ENCODE measurements around the gene AFMID.
"Not testable (repeated sequence)": the region's sequence is repeated elsewhere in the genome, so short reads cannot be mapped to it uniquely, and the experiment has no call there.

AFMID gene

DNA sequence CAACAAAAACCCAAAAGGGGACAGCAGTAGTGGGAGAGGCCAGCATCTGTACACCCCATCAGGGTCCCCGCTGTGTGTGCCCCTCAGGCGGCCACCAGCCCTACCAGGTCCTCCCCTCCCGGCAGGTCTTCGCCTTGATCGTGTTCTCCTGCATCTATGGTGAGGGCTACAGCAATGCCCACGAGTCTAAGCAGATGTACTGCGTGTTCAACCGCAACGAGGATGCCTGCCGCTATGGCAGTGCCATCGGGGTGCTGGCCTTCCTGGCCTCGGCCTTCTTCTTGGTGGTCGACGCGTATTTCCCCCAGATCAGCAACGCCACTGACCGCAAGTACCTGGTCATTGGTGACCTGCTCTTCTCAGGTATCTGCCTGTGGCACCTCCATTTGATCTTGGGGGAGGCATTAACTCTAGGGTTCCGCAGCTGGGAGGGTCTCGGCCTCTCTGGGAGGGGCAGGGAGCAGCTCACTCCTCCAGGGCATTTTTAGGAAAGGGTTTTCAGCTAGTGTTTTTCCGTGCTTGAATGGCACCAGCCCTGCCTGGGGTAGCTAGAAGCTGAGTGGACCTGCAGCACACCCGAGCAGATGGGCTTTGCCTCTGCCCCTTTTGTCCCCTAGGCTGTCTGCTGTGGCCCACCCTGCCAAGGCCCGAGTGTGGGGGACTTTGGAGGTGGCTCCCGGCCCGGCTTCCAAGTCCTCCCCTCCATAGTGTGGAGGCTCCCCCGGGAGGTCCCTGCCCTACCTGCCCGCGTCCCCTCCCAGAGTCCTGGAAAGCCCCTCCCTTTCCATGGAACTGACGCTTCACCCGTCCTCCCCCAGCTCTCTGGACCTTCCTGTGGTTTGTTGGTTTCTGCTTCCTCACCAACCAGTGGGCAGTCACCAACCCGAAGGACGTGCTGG is 16.2 kb upstream of the AFMID start:
- TF ChIP-seq, protein P1, sequence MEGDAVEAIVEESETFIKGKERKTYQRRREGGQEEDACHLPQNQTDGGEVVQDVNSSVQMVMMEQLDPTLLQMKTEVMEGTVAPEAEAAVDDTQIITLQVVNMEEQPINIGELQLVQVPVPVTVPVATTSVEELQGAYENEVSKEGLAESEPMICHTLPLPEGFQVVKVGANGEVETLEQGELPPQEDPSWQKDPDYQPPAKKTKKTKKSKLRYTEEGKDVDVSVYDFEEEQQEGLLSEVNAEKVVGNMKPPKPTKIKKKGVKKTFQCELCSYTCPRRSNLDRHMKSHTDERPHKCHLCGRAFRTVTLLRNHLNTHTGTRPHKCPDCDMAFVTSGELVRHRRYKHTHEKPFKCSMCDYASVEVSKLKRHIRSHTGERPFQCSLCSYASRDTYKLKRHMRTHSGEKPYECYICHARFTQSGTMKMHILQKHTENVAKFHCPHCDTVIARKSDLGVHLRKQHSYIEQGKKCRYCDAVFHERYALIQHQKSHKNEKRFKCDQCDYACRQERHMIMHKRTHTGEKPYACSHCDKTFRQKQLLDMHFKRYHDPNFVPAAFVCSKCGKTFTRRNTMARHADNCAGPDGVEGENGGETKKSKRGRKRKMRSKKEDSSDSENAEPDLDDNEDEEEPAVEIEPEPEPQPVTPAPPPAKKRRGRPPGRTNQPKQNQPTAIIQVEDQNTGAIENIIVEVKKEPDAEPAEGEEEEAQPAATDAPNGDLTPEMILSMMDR (IDR thresholded peaks at IDR 0.05; ENCODE audit: insufficient read depth, low read depth, low read length, missing control alignments): no peak
- no peak for DNase-seq (ENCODE audit: low read depth)
- peak overlapping the region; percentile 40 for H3K4me3 ChIP-seq (ENCODE audit: low read depth, low read length)

DNA sequence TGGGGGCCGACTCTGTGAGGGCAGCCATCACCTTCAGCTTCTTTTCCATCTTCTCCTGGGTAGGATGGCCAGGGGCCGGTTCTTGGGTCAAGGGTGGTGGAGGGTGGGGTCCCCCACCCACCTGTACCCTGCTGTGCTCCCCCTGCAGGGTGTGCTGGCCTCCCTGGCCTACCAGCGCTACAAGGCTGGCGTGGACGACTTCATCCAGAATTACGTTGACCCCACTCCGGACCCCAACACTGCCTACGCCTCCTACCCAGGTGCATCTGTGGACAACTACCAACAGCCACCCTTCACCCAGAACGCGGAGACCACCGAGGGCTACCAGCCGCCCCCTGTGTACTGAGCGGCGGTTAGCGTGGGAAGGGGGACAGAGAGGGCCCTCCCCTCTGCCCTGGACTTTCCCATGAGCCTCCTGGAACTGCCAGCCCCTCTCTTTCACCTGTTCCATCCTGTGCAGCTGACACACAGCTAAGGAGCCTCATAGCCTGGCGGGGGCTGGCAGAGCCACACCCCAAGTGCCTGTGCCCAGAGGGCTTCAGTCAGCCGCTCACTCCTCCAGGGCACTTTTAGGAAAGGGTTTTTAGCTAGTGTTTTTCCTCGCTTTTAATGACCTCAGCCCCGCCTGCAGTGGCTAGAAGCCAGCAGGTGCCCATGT is 15.4 kb upstream of the AFMID start:
- peak overlapping the region; percentile 40 for H3K4me3 ChIP-seq (ENCODE audit: low read depth, low read length)

DNA sequence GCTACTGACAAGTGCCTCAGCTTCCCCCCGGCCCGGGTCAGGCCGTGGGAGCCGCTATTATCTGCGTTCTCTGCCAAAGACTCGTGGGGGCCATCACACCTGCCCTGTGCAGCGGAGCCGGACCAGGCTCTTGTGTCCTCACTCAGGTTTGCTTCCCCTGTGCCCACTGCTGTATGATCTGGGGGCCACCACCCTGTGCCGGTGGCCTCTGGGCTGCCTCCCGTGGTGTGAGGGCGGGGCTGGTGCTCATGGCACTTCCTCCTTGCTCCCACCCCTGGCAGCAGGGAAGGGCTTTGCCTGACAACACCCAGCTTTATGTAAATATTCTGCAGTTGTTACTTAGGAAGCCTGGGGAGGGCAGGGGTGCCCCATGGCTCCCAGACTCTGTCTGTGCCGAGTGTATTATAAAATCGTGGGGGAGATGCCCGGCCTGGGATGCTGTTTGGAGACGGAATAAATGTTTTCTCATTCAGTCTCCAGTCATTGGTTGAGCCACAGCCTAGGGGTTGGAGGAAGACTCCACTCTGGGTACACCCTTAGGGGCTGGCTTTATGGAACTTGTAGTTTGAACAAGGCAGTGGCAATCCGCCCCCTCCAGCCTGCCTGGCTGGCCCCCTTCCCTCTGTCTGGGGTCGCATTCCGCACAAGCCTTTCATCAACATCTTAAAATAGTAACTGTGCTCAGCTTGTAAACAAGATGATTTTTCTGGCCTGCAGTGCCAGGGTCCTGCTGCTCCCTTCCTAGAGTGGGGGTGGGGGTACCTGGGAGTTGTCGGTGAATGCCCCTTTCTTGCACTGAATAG is 14.7 kb upstream of the AFMID start:
- DNase-seq (ENCODE audit: low read depth): peak; percentile 40
- peak overlapping the region; percentile 40 for H3K4me3 ChIP-seq (ENCODE audit: low read depth, low read length)
- TF ChIP-seq, protein P1 (IDR thresholded peaks at IDR 0.05; ENCODE audit: insufficient read depth, low read depth, low read length, missing control alignments): no peak

More for the DNA sequence above, 15.4 kb upstream of the AFMID start:
- not testable (repeated sequence) for DNase-seq (ENCODE audit: low read depth)

DNA sequence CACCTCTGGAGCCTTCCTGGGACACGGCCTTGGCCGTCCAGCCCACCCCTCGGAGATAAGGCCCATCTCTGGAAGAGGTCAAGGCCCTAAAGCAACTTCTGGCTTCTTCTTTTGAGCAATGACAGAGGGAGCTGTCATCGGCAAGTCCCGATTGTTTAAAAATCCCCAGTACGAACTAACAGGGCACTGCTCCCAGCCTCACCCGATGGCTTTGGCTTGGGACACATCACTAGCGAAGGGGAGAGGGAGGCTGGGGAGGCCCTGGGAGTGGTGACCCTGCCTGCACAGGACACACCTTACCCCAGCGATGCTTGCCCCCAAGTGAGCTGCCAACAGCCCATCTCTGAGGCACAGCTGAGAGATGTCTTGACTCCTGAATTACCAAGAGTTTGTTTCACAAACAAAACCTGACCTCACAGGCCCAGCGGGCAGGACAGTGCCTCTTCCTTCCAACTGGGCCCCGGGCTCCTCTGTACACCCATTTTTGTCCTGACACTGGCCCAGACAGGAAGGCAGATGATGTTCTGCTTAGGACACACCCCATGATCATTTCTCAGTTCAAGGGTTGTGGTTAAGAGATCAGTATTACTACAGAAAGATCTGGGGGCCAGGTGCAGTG is 14.0 kb upstream of the AFMID start:
- TF ChIP-seq, protein P1 (IDR thresholded peaks at IDR 0.05; ENCODE audit: insufficient read depth, low read depth, low read length, missing control alignments): no peak
- peak overlapping the region; percentile 40 for H3K4me3 ChIP-seq (ENCODE audit: low read depth, low read length)
- peak; percentile 93 for DNase-seq (ENCODE audit: low read depth)

DNA sequence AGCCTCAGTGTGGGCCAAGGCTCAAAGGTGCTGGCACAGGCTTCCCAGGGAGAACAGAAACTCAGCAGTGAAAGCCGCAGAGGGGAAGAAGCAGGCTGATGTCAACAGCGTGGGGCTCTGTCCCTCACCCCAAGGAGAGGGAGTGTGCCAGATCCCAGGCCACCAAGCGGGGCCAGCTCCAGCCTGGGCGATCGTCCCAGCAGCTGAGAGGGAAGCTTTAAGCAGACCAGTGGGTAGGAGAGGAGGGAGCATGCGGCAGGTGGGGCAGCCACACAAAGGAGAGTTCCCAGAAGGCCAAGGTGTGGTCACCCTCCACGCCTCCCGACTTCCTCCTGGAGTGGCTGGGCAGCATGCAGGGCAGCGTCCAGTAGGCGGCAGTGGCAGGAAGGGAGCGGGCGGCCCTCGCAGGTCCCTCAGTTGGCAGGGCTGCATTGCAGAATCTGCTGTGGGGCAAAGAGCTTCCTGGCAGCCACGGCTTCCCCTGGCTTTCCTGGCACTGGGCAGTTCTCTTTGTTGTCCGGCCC is 12.8 kb upstream of the AFMID start:
- TF ChIP-seq, protein P1 (IDR thresholded peaks at IDR 0.05; ENCODE audit: insufficient read depth, low read depth, low read length, missing control alignments): no peak
- H3K4me3 ChIP-seq (ENCODE audit: low read depth, low read length): no peak overlapping the region; the same call in 1 of the 2 replicates
- peak; percentile 51 for DNase-seq (ENCODE audit: low read depth)

DNA sequence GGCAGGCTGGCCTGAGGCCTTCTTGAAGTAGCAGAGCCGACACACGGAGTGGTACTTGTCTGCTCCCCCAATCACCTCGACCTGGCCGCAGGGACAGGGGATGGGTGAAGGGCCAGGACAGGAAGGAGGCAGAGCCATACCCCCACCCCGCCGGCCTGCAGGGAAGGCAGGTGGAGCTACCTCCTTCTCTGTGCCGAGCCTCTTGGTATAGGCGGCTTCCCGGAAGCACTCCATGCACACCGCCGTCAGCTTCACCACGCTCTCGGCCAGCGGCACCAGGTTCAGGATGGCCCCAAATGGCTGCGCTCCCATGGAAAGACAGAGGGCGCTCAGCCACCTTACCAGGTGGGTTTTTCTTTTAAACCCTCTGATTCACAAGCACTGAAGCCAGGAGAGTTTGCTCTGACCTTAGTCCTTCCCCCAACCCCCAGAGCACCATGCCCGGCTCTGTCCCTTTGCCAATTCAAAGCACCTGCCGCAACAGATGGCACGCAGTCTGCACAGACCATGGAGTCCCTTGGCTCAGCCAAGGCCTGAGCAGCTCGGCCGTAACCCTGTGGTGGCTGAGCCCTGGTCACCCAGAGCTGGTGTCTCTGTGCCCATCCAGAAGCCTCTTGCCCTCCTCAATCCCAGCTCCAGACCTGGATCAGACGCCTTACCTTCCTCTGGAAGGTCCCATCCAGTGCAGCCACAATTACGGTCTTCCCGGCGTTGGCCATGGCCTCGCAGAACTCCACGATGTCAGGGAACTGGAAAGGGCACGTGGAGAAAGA is 12.1 kb upstream of the AFMID start:
- H3K4me3 ChIP-seq (ENCODE audit: low read depth, low read length): no peak overlapping the region
- TF ChIP-seq, protein P1 (IDR thresholded peaks at IDR 0.05; ENCODE audit: insufficient read depth, low read depth, low read length, missing control alignments): no peak
- DNase-seq (ENCODE audit: low read depth): no peak
